GM18907 (cell line): Measurements from ENCODE around the gene GPR3.

Source experiments
- ATAC-seq: cut with Tn5 transposase; IDR thresholded peaks from one replicate; pipeline ENCODE4 v1.9.1; 2021; ENCODE audit warnings: mild to moderate bottlenecking, moderate library complexity; ENCODE audit not compliant: unreplicated experiment

The GPR3 gene

GRCh38 chr1:27392096-27392777 is at the start of gene GPR3:
Gene GPR3 (plus strand): TSS chr1:27392622. CDS start chr1:27393799, 1,177 bp downstream.
- peak; percentile 69 for ATAC-seq

GRCh38 chr1:27342778-27343638 is 49.4 kb upstream of the GPR3 start:
- peak; percentile 48 for ATAC-seq

GRCh38 chr1:27343639-27344025 is 48.8 kb upstream of the GPR3 start:
- no peak for ATAC-seq

GRCh38 chr1:27345272-27345671 is 47.1 kb upstream of the GPR3 start:
- ATAC-seq: no peak

GRCh38 chr1:27346357-27346756 is 46.1 kb upstream of the GPR3 start:
- ATAC-seq: no peak

- no peak for ATAC-seq
These were observed 45.3 kb upstream of the GPR3 start for GRCh38 chr1:27346991-27347624.

GRCh38 chr1:27348861-27349783 is 43.3 kb upstream of the GPR3 start:
- no peak for ATAC-seq

- no peak for ATAC-seq
These were observed 42.4 kb upstream of the GPR3 start for GRCh38 chr1:27349784-27350662.

- no peak for ATAC-seq
These were observed 41.5 kb upstream of the GPR3 start for GRCh38 chr1:27350663-27351540.

- no peak for ATAC-seq
These were observed 40.8 kb upstream of the GPR3 start for GRCh38 chr1:27351541-27352107.

GRCh38 chr1:27353166-27353565 is 39.3 kb upstream of the GPR3 start:
- ATAC-seq: no peak

- ATAC-seq: no peak
These were observed 38.8 kb upstream of the GPR3 start for GRCh38 chr1:27353629-27354028.

- ATAC-seq: no peak
These were observed 36.7 kb upstream of the GPR3 start for GRCh38 chr1:27355683-27356082.

GRCh38 chr1:27356277-27356618 is 36.2 kb upstream of the GPR3 start:
- no peak for ATAC-seq

GRCh38 chr1:27356619-27357280 is 35.7 kb upstream of the GPR3 start:
- no peak for ATAC-seq

GRCh38 chr1:27357281-27358037 is 35.0 kb upstream of the GPR3 start:
- ATAC-seq: peak; percentile 61
